Ascending aorta (tissue), 2 donors: ENCODE data around the gene PLSCR4. TPM values are rescaled to one million over a fixed set of nuclear protein-coding genes. Genes with fewer than 3 reads are reported as not detected.

ENCODE experiments used
- DNase-seq, 2 donors: peaks; one replicate each; pipeline ENCODE4 v3.0.0-alpha.2; 2019; ENCODE audit warnings: low spot score in 2 of 2
- H3K27ac ChIP-seq, 2 donors: fragments of 200-600 bp; sonication (generic); one replicate each; pipeline ENCODE4 v1.5.1; 2016 to 2017; ENCODE audit warnings: mild to moderate bottlenecking in 1 of 2
- H3K27me3 ChIP-seq: fragments of 200-600 bp; sonication (generic); one replicate; pipeline ENCODE4 v1.5.1; 2017
- H3K36me3 ChIP-seq, 2 donors: fragments of 200-600 bp; sonication (generic); one replicate each; pipeline ENCODE4 v1.5.1; 2016
- H3K4me1 ChIP-seq, 2 donors: fragments of 200-600 bp; sonication (generic); one replicate each; pipeline ENCODE4 v1.5.1; 2016 to 2017; ENCODE audit warnings: mild to moderate bottlenecking in 1 of 2
- H3K4me3 ChIP-seq, 2 donors: fragments of 200-600 bp; sonication (generic); one replicate each; pipeline ENCODE4 v1.5.1; 2016 to 2017; ENCODE audit warnings: mild to moderate bottlenecking in 1 of 2
- H3K9me3 ChIP-seq, 2 donors: fragments of 200-600 bp; sonication (generic); one replicate each; pipeline ENCODE4 v1.5.1; 2016
- intact Hi-C: fragments of 100-400 bp; cut with DNase I; formaldehyde crosslinking; loops from one replicate; pipeline ENCODE4 v1.15.1; 2023
- total RNA-seq: library from RNA; depleted of rRNA; stranded (reverse); fragments of >200 nt; gene quantifications from one replicate; pipeline ENCODE4 v1.1.0, GENCODE V29; 2016
- TF ChIP-seq, protein P1 (sequence below), 3 experiments: fragments of 200-600 bp in 2 of 3; fragments of 450-650 bp in 1 of 3; sonication (generic) in 2 of 3; IDR thresholded peaks; one replicate each; pipeline ENCODE4 v1.5.1; 2016 to 2019; ENCODE audit warnings: antibody characterized with exemption in 3 of 3, mild to moderate bottlenecking in 1 of 3, moderate library complexity in 1 of 3

The PLSCR4 gene
- total RNA-seq, 1 donor from 2014 or later: 87.2 TPM

DNA sequence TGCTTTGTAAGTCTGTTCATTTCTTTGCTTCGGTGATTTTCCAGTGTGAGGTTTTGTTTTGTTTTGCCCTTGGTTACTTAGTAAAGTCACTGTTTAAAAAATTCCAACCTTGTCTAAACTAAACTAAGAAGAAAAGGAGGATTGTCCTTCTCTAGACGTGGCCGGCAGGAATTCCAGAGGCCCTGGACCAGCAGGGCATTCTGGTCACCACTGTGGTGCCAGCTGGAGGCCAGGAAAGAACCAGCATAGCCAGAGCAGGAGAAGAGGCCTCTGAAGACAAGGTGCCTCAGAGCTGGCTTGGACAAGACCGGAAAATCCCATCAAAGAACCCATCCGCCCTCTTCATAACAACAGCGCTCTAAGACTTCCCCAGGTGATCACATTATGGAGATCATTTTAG, 98.1 kb downstream of the PLSCR4 start:
- intact Hi-C loops: loop anchor here (5.0 kb wide), 1 partner anchor 34 kb away; no protein-coding TSS in a partner anchor
- H3K27ac ChIP-seq: peak overlapping the region; percentile 67 to 79
- peak in 1 of 2 donors; percentile 71 for DNase-seq
- peaks cover 0 to 4% of the 10 kb centered on the region in 2 donors for H3K36me3 ChIP-seq
- H3K4me3 ChIP-seq: peak overlapping the region; percentile 1 to 49
- H3K9me3 ChIP-seq: no peaks in the 10 kb centered on the region
- H3K27me3 ChIP-seq: no peaks in the 10 kb centered on the region
- peaks cover 7 to 32% of the 10 kb centered on the region in 2 donors for H3K4me1 ChIP-seq
- TF ChIP-seq, protein P1, sequence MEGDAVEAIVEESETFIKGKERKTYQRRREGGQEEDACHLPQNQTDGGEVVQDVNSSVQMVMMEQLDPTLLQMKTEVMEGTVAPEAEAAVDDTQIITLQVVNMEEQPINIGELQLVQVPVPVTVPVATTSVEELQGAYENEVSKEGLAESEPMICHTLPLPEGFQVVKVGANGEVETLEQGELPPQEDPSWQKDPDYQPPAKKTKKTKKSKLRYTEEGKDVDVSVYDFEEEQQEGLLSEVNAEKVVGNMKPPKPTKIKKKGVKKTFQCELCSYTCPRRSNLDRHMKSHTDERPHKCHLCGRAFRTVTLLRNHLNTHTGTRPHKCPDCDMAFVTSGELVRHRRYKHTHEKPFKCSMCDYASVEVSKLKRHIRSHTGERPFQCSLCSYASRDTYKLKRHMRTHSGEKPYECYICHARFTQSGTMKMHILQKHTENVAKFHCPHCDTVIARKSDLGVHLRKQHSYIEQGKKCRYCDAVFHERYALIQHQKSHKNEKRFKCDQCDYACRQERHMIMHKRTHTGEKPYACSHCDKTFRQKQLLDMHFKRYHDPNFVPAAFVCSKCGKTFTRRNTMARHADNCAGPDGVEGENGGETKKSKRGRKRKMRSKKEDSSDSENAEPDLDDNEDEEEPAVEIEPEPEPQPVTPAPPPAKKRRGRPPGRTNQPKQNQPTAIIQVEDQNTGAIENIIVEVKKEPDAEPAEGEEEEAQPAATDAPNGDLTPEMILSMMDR (IDR thresholded peaks at IDR 0.05): no peak

DNA sequence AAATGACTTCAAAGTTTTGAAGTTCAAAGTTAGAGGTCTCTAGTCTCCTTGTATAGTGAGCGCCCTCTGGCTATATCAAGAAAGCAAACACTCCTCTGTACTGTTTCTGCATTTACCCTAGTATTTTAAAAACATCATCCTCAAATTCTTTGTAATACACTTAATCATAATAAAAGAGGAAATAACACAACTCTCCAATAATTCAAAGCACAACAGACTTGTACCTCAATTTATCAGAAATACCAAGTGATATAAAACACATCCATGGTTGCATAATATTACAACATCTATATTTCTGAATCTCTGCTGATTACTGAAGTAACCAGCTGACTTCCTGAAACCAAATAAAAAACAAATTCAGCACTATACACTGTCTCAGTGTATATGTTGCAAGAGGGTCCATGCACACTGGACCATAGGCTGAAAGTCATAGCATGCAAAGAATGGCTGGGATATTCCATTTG, 102.4 kb downstream of the PLSCR4 start:
- Histone ChIP-seq H3K4me1 (peaks cover 7 to 47% of the 10 kb centered on the region in 2 donors), H3K36me3 (peaks cover 0 to 4% of the 10 kb centered on the region in 2 donors), H3K27ac (no peak overlapping the region), H3K9me3 (no peaks in the 10 kb centered on the region), H3K4me3 (no peak overlapping the region), H3K27me3 (no peaks in the 10 kb centered on the region)
- intact Hi-C loops: no loop called here
- DNase-seq: no peak
- TF ChIP-seq, protein P1 (IDR thresholded peaks at IDR 0.05): peak in 2 of 3 experiments; percentile 4 to 36

DNA sequence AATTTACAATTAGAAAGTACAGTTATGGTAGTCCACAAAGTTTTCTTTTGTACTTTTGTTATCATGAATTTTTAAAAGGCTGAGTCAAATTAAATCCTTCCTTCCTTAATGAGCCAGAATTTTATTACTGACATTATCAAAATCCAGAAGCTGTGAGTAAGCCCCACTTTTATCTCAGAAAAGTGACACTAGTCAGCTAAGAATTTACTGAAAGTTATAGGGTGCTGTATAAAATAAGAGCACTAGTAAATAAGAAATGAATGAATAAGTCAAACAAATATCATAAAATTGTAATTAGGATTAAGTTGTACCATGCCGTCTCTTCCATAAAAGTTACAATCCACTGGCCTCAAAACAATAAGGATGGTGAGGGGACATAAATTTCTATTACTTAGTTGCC, 105.3 kb downstream of the PLSCR4 start:
- intact Hi-C loops: no loop called here
- no peak overlapping the region for H3K4me3 ChIP-seq
- no peaks in the 10 kb centered on the region for H3K36me3 ChIP-seq
- TF ChIP-seq, protein P1 (IDR thresholded peaks at IDR 0.05): no peak
- peaks cover 5 to 53% of the 10 kb centered on the region in 2 donors for H3K4me1 ChIP-seq
- DNase-seq: no peak
- H3K27ac ChIP-seq: no peak overlapping the region
- H3K9me3 ChIP-seq: no peaks in the 10 kb centered on the region
- no peaks in the 10 kb centered on the region for H3K27me3 ChIP-seq

DNA sequence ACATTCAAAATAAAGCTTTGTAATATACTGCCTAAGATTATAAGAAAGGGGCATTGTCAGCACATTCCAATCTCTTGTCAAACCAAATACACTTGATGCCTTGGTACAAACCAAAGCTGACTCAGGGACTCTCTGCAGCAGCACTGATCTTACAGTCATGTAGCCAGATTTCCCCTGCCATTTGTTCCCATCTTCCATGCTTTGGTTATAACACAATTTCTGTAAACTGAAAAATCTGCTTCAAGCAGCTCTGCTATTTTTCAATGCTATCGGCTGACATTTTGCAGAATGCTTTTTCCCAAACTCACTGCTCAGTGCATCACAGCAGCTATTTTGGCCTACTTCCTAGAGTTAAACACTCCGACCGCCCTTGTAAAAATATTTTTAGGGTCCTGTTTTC, 108.1 kb downstream of the PLSCR4 start:
- TF ChIP-seq, protein P1 (IDR thresholded peaks at IDR 0.05): no peak
- no peaks in the 10 kb centered on the region for H3K9me3 ChIP-seq
- H3K4me3 ChIP-seq: peak overlapping the region in 1 of 2 donors; percentile 48
- intact Hi-C loops: loop anchor here (5.0 kb wide), 1 partner anchor 70 kb away; no protein-coding TSS in a partner anchor
- no peak for DNase-seq
- H3K27ac ChIP-seq: peak overlapping the region; percentile 7 to 10
- H3K27me3 ChIP-seq: no peaks in the 10 kb centered on the region
- peaks cover 2 to 62% of the 10 kb centered on the region in 2 donors for H3K4me1 ChIP-seq
- no peaks in the 10 kb centered on the region for H3K36me3 ChIP-seq

Other genes with a start within 250 kb of the PLSCR4 start
- 41.3 TPM for gene PLOD2, start 89.9 kb downstream of the PLSCR4 start, total RNA-seq
- not detected for gene PLSCR2, start 218.5 kb upstream of the PLSCR4 start, total RNA-seq